ENCODE data around the gene BIRC6. TPM values are rescaled to one million over a fixed set of nuclear protein-coding genes. Genes with fewer than 3 reads are reported as not detected.
A peak's percentile ranks its signal among the peaks of the same experiment; 100 is the strongest.
"Not testable (repeated sequence)": the region's sequence is repeated elsewhere in the genome, so short reads cannot be mapped to it uniquely, and the experiment has no call there.

The BIRC6 gene
- total RNA-seq, 2 donors from 2014 or later, result 95.9 to 108 TPM

- DNase-seq (ENCODE audit: low spot score in 2 of 2) (no peak), ATAC-seq (no peak)
- H3K9me3 Mint-ChIP-seq, result no peaks in the 10 kb centered on the region
- peaks cover 18 to 20% of the 10 kb centered on the region in 2 donors for H3K36me3 Mint-ChIP-seq
- peak overlapping the region in 1 of 2 donors; percentile 24 for H3K27ac Mint-ChIP-seq
Observed at GRCh38 chr2:32506446-32506845, 149.6 kb downstream of the BIRC6 start.

- ATAC-seq, result no peak
- no peak overlapping the region for H3K27ac Mint-ChIP-seq
- no peaks in the 10 kb centered on the region for H3K9me3 Mint-ChIP-seq
- peaks cover 16 to 19% of the 10 kb centered on the region in 2 donors for H3K36me3 Mint-ChIP-seq
- no peak for DNase-seq (ENCODE audit: low spot score in 2 of 2)
Observed at GRCh38 chr2:32514946-32515345, 158.1 kb downstream of the BIRC6 start.

GRCh38 chr2:32516567-32516966, 159.7 kb downstream of the BIRC6 start:
- ATAC-seq, result no peak
- DNase-seq (ENCODE audit: low spot score in 2 of 2), result no peak
- peaks cover 8 to 12% of the 10 kb centered on the region in 2 donors for H3K36me3 Mint-ChIP-seq
- H3K9me3 Mint-ChIP-seq, result no peaks in the 10 kb centered on the region
- H3K27ac Mint-ChIP-seq, result no peak overlapping the region

- Mint-ChIP-seq H3K36me3 (peaks cover 18 to 29% of the 10 kb centered on the region in 2 donors), H3K27ac (no peak overlapping the region), H3K9me3 (no peaks in the 10 kb centered on the region)
- ATAC-seq, result no peak
- no peak for DNase-seq (ENCODE audit: low spot score in 2 of 2)
Observed at GRCh38 chr2:32522770-32523169, 165.9 kb downstream of the BIRC6 start.

- Mint-ChIP-seq H3K36me3 (peaks cover 18 to 27% of the 10 kb centered on the region in 2 donors), H3K9me3 (no peaks in the 10 kb centered on the region), H3K27ac (no peak overlapping the region)
- no peak for DNase-seq (ENCODE audit: low spot score in 2 of 2)
- ATAC-seq, result no peak
Observed at GRCh38 chr2:32523686-32524085, 166.9 kb downstream of the BIRC6 start.

- Mint-ChIP-seq H3K36me3 (peaks cover 34 to 51% of the 10 kb centered on the region in 2 donors), H3K9me3 (no peaks in the 10 kb centered on the region), H3K27ac (no peak overlapping the region)
- DNase-seq (ENCODE audit: low spot score in 2 of 2), result no peak
- no peak for ATAC-seq
Observed at GRCh38 chr2:32532341-32532740, 175.5 kb downstream of the BIRC6 start.

- Mint-ChIP-seq H3K27ac (no peak overlapping the region), H3K9me3 (no peaks in the 10 kb centered on the region), H3K36me3 (peaks cover 34 to 45% of the 10 kb centered on the region in 2 donors)
- DNase-seq (ENCODE audit: low spot score in 2 of 2) (no peak), ATAC-seq (no peak)
Observed at GRCh38 chr2:32532961-32533360, 176.1 kb downstream of the BIRC6 start.

- H3K9me3 Mint-ChIP-seq, result no peaks in the 10 kb centered on the region
- H3K36me3 Mint-ChIP-seq, result peaks cover 34 to 45% of the 10 kb centered on the region in 2 donors
- DNase-seq (ENCODE audit: low spot score in 2 of 2) (no peak), ATAC-seq (no peak)
- H3K27ac Mint-ChIP-seq, result peak overlapping the region in 1 of 2 donors; percentile 88
Observed at GRCh38 chr2:32534831-32535230, 178.0 kb downstream of the BIRC6 start.

GRCh38 chr2:32538735-32539134, 181.9 kb downstream of the BIRC6 start:
- Mint-ChIP-seq H3K9me3 (no peaks in the 10 kb centered on the region), H3K36me3 (peaks cover 13 to 19% of the 10 kb centered on the region in 2 donors), H3K27ac (no peak overlapping the region)
- no peak for DNase-seq (ENCODE audit: low spot score in 2 of 2)
- ATAC-seq, result no peak

GRCh38 chr2:32552483-32552882, 195.7 kb downstream of the BIRC6 start:
- ATAC-seq; DNase-seq (ENCODE audit: low spot score in 2 of 2); H3K9me3 Mint-ChIP-seq; H3K27ac Mint-ChIP-seq; H3K36me3 Mint-ChIP-seq: not testable (repeated sequence)

GRCh38 chr2:32553829-32554432, 197.1 kb downstream of the BIRC6 start:
- DNase-seq (ENCODE audit: low spot score in 2 of 2) (no peak), ATAC-seq (peak in 1 of 2 donors; percentile 68)
- Mint-ChIP-seq H3K9me3 (no peaks in the 10 kb centered on the region), H3K36me3 (no peaks in the 10 kb centered on the region), H3K27ac (no peak overlapping the region)

GRCh38 chr2:32558492-32558891, 201.7 kb downstream of the BIRC6 start:
- no peak for ATAC-seq
- Mint-ChIP-seq H3K9me3 (peaks cover 0 to 5% of the 10 kb centered on the region in 2 donors), H3K27ac (no peak overlapping the region), H3K36me3 (peaks cover 0 to 10% of the 10 kb centered on the region in 2 donors)
- no peak for DNase-seq (ENCODE audit: low spot score in 2 of 2)

- Mint-ChIP-seq H3K36me3 (peaks cover 3 to 15% of the 10 kb centered on the region in 2 donors), H3K27ac (peak overlapping the region in 1 of 2 donors; percentile 80), H3K9me3 (peaks cover 0 to 9% of the 10 kb centered on the region in 2 donors)
- ATAC-seq (no peak), DNase-seq (ENCODE audit: low spot score in 2 of 2) (no peak)
Observed at GRCh38 chr2:32559136-32559535, 202.3 kb downstream of the BIRC6 start.

GRCh38 chr2:32562906-32563305, 206.1 kb downstream of the BIRC6 start:
- ATAC-seq (no peak), DNase-seq (ENCODE audit: low spot score in 2 of 2) (no peak)
- no peak overlapping the region for H3K27ac Mint-ChIP-seq
- peaks cover 0 to 12% of the 10 kb centered on the region in 2 donors for H3K9me3 Mint-ChIP-seq
- peaks cover 12 to 50% of the 10 kb centered on the region in 2 donors for H3K36me3 Mint-ChIP-seq

- H3K27ac Mint-ChIP-seq, result no peak overlapping the region
- peaks cover 12 to 50% of the 10 kb centered on the region in 2 donors for H3K36me3 Mint-ChIP-seq
- ATAC-seq, result peak in 1 of 2 donors; percentile 74
- peaks cover 0 to 12% of the 10 kb centered on the region in 2 donors for H3K9me3 Mint-ChIP-seq
- DNase-seq (ENCODE audit: low spot score in 2 of 2), result no peak
Observed at GRCh38 chr2:32564417-32565035, 207.7 kb downstream of the BIRC6 start.

GRCh38 chr2:32565902-32566301, 209.1 kb downstream of the BIRC6 start:
- Mint-ChIP-seq H3K9me3 (peaks cover 0 to 12% of the 10 kb centered on the region in 2 donors), H3K36me3 (peaks cover 12 to 52% of the 10 kb centered on the region in 2 donors), H3K27ac (no peak overlapping the region)
- DNase-seq (ENCODE audit: low spot score in 2 of 2) (no peak), ATAC-seq (no peak)

GRCh38 chr2:32572030-32572429, 215.2 kb downstream of the BIRC6 start:
- peaks cover 0 to 42% of the 10 kb centered on the region in 2 donors for H3K36me3 Mint-ChIP-seq
- no peak for DNase-seq (ENCODE audit: low spot score in 2 of 2)

GRCh38 chr2:32572737-32573136, 215.9 kb downstream of the BIRC6 start:
- H3K36me3 Mint-ChIP-seq, result peaks cover 0 to 35% of the 10 kb centered on the region in 2 donors
- H3K27ac Mint-ChIP-seq, result no peak overlapping the region
- DNase-seq (ENCODE audit: low spot score in 2 of 2), result no peak

More at GRCh38 chr2:32572030-32572429, 215.2 kb downstream of the BIRC6 start:
- Mint-ChIP-seq H3K9me3 (no peaks in the 10 kb centered on the region), H3K27ac (peak overlapping the region in 1 of 2 donors; percentile 45)
- ATAC-seq, result no peak

More at GRCh38 chr2:32572737-32573136, 215.9 kb downstream of the BIRC6 start:
- no peaks in the 10 kb centered on the region for H3K9me3 Mint-ChIP-seq
- ATAC-seq, result peak in 1 of 2 donors; percentile 77
